GM21526 (cell line): ENCODE measurements around the gene CPLX4.

ENCODE experiments used
- ATAC-seq: cut with Tn5 transposase; IDR thresholded peaks from one replicate; pipeline ENCODE4 v1.9.1; 2021; ENCODE audit warnings: moderate library complexity; ENCODE audit not compliant: unreplicated experiment, low FRiP score

The CPLX4 gene

GRCh38 chr18:59318460-59319050, at the start of gene CPLX4:
Gene CPLX4, minus strand, starts transcription at chr18:59318649. Its CDS starts 187 bp downstream, at chr18:59318462.
- ATAC-seq: no peak

- no peak for ATAC-seq
Measured at GRCh38 chr18:59360381-59360780, 41.9 kb upstream of the CPLX4 start.

GRCh38 chr18:59359576-59359952, 41.1 kb upstream of the CPLX4 start:
- peak; percentile 19 for ATAC-seq

- ATAC-seq: peak; percentile 92
Measured at GRCh38 chr18:59358712-59359575, 40.5 kb upstream of the CPLX4 start, which contains the start of gene LMAN1. Gene LMAN1, minus strand, starts transcription at chr18:59359265. Its CDS starts 21 bp downstream, at chr18:59359244.

- no peak for ATAC-seq
Measured at GRCh38 chr18:59358414-59358711, 39.9 kb upstream of the CPLX4 start.

GRCh38 chr18:59357928-59358327, 39.5 kb upstream of the CPLX4 start:
- ATAC-seq: no peak

GRCh38 chr18:59354731-59355130, 36.3 kb upstream of the CPLX4 start:
- ATAC-seq: no peak

- no peak for ATAC-seq
Measured at GRCh38 chr18:59353079-59353680, 34.7 kb upstream of the CPLX4 start.

GRCh38 chr18:59352250-59352855, 33.9 kb upstream of the CPLX4 start:
- ATAC-seq: no peak

- ATAC-seq: no peak
Measured at GRCh38 chr18:59345556-59345955, 27.1 kb upstream of the CPLX4 start.

- ATAC-seq: no peak
Measured at GRCh38 chr18:59344996-59345395, 26.5 kb upstream of the CPLX4 start.

GRCh38 chr18:59343926-59344325, 25.5 kb upstream of the CPLX4 start:
- no peak for ATAC-seq

- ATAC-seq: peak; percentile 46
Measured at GRCh38 chr18:59340817-59341216, 22.4 kb upstream of the CPLX4 start.

- ATAC-seq: no peak
Measured at GRCh38 chr18:59340312-59340711, 21.9 kb upstream of the CPLX4 start.

GRCh38 chr18:59332986-59333385, 14.5 kb upstream of the CPLX4 start:
- ATAC-seq: no peak

- ATAC-seq: no peak
Measured at GRCh38 chr18:59328683-59329082, 10.2 kb upstream of the CPLX4 start.

GRCh38 chr18:59325965-59326364, 7.5 kb upstream of the CPLX4 start:
- no peak for ATAC-seq

- ATAC-seq: no peak
Measured at GRCh38 chr18:59324623-59324971, 6.1 kb upstream of the CPLX4 start.

- no peak for ATAC-seq
Measured at GRCh38 chr18:59323931-59324622, 5.6 kb upstream of the CPLX4 start.

- no peak for ATAC-seq
Measured at GRCh38 chr18:59311631-59312030, 6.8 kb downstream of the CPLX4 start.

- no peak for ATAC-seq
Measured at GRCh38 chr18:59308938-59309260, 9.6 kb downstream of the CPLX4 start.
